ENCODE data around the gene ARAF. TPM values are rescaled to one million over a fixed set of nuclear protein-coding genes. Genes with fewer than 3 reads are reported as not detected.

ARAF gene
- total and polyA plus RNA-seq, 2 of the 8 experiments (the other 6 are each of a cell fraction or from before 2014, with no cell fraction given), result 39.0 to 45.2 TPM

GRCh38 chrX:47612418-47612817 is 51.4 kb downstream of the ARAF start (continued):
- TF ChIP-seq CHD7 (IDR thresholded peaks at IDR 0.05; ENCODE audit: insufficient replicate concordance, low read length) (no peak), MAFK (IDR thresholded peaks at IDR 0.05; ENCODE audit: low read depth, low read length) (no peak), SAP30 (IDR thresholded peaks at IDR 0.05; ENCODE audit: insufficient read depth, insufficient replicate concordance, low read length) (no peak), TEAD4 (IDR thresholded peaks at IDR 0.05; ENCODE audit: low read depth, low read length) (no peak)

All from H1 (cell line).